A673 (cell line): ENCODE data around the gene EVI2B. TPM values are rescaled to one million over a fixed set of nuclear protein-coding genes. Genes with fewer than 3 reads are reported as not detected.

Experiments
- BruUV-seq: library from RNA; stranded (reverse); fragments of 400-500 nt; replicated peaks from 2 replicates; lab custom pipeline; 2021; lab: Mats Ljungman, UMichigan
- CTCF ChIA-PET: fragments of 300-600 bp; sonication (Branson Sonifier 250); formaldehyde crosslinking; loops from one replicate; lab custom pipeline; 2022; ENCODE audit warnings: antibody characterized with exemption; lab: Charles Lee
- POLR2A ChIA-PET: fragments of 300-600 bp; sonication (Branson Sonifier 250); formaldehyde crosslinking; loops from one replicate; lab custom pipeline; 2022; ENCODE audit warnings: antibody characterized with exemption; ENCODE audit not compliant: low non-redundant PET; lab: Charles Lee
- DNase-seq: peaks from one replicate; pipeline ENCODE4 v3.0.0-alpha.2; 2015; ENCODE audit warnings: low spot score
- H3K27ac ChIP-seq: fragments of 200-600 bp; sonication (generic); 2 replicates; pipeline ENCODE4 v1.5.1; 2016; ENCODE audit warnings: mixed run types, low read depth, mild to moderate bottlenecking, mixed read lengths, antibody characterized with exemption, low read length; ENCODE audit not compliant: poor library complexity, severe bottlenecking
- H3K27me3 ChIP-seq: fragments of 200-600 bp; sonication (generic); replicated peaks from 2 replicates; pipeline ENCODE4 v1.6.1; 2017; ENCODE audit warnings: mixed run types, low read depth, mild to moderate bottlenecking, mixed read lengths, antibody characterized with exemption, low read length; ENCODE audit not compliant: insufficient read depth, poor library complexity
- H3K36me3 ChIP-seq: fragments of 200-600 bp; sonication (generic); 2 replicates; pipeline ENCODE4 v1.6.1; 2016; ENCODE audit warnings: mixed run types, mild to moderate bottlenecking, mixed read lengths, antibody characterized with exemption, low read length; ENCODE audit not compliant: insufficient read depth, poor library complexity, severe bottlenecking
- H3K4me1 ChIP-seq: fragments of 200-600 bp; sonication (generic); 2 replicates; pipeline ENCODE4 v1.6.1; 2017; ENCODE audit warnings: mixed run types, mild to moderate bottlenecking, mixed read lengths, antibody characterized with exemption, low read length; ENCODE audit not compliant: insufficient read depth, poor library complexity, severe bottlenecking
- H3K4me3 ChIP-seq: fragments of 200-600 bp; sonication (generic); 2 replicates; pipeline ENCODE4 v1.5.1; 2016; ENCODE audit warnings: low read depth, mixed run types, mild to moderate bottlenecking, mixed read lengths, low read length; ENCODE audit not compliant: poor library complexity, severe bottlenecking
- H3K9me3 ChIP-seq: fragments of 200-600 bp; sonication (generic); 2 replicates; pipeline ENCODE4 v1.6.1; 2016; ENCODE audit warnings: mixed run types, low read depth, mild to moderate bottlenecking, mixed read lengths, antibody characterized with exemption, low read length; ENCODE audit not compliant: poor library complexity, severe bottlenecking
- EZH2 ChIP-seq: fragments of 200-600 bp; sonication (generic); IDR thresholded peaks from 2 replicates; pipeline ENCODE4 v1.6.1; 2017; ENCODE audit warnings: borderline replicate concordance, low read depth, mild to moderate bottlenecking, mixed read lengths, antibody characterized with exemption, low read length; ENCODE audit not compliant: poor library complexity, severe bottlenecking
- intact Hi-C: fragments of 100-400 bp; cut with micrococcal nuclease; formaldehyde crosslinking; loops from one replicate; pipeline ENCODE4 v1.10.0; 2022; ENCODE audit not compliant: unreplicated experiment
- total RNA-seq: library from RNA; stranded (reverse); gene quantifications from 2 replicates; pipeline ENCODE4 v1.2.3, GENCODE V29; 2021
- TF ChIP-seq, protein P1 (sequence below): fragments of 300-800, 200-600 bp; sonication (generic); conservative IDR thresholded peaks from 2 replicates; pipeline ENCODE4 v1.5.1; 2017; ENCODE audit warnings: low read depth, mild to moderate bottlenecking, antibody characterized with exemption, low read length, moderate library complexity, mixed read lengths

Gene EVI2B
- total RNA-seq, 1 experiment from 2014 or later = 0.92 TPM

DNA sequence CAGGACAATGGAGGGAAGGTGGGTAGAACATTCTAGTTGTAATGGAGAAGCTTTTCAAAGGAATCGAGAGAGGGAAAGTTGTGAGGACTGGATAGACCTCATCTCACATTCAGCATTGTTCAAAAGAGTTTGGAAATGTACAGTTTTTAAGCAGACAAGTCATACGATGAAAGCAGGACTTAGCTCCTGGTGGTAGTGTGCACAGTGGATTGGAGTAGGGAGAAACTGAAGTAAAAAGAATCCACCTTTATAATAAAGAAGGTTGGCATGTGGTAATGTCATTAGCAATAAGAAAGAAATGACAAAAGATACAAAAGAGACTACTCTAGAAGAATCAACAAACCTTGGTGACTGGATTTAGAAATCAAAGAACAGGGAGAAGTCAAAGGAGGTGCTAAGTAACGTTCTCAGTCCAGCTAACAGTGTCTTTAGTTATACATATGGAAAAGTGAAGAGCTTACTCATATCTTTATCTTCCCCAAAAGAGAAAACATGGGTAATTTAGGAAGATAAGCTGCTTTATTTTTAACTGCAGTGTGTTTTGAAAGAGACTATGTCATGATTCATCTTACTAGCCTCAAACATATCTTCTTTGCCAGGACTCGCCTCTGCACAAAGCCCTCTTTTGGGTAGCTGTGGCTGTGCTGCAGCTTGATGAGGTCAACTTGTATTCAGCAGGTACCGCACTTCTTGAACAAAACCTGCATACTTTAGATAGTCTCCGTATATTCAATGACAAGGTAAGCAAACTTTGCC is 26.2 kb upstream of the EVI2B start:
- BruUV-seq = no TSS peak
- no peak for TF ChIP-seq EZH2
- H3K36me3 ChIP-seq = no peaks in the 10 kb centered on the region
- DNase-seq = no peak
- ChIA-PET CTCF (no interaction called here), POLR2A (no interaction called here)
- no peaks in the 10 kb centered on the region for H3K9me3 ChIP-seq
- no peak overlapping the region for H3K27ac ChIP-seq
- no peaks in the 10 kb centered on the region for H3K4me1 ChIP-seq
- intact Hi-C loops = no loop called here
- H3K27me3 ChIP-seq = no peaks in the 10 kb centered on the region
- H3K4me3 ChIP-seq = no peak overlapping the region

DNA sequence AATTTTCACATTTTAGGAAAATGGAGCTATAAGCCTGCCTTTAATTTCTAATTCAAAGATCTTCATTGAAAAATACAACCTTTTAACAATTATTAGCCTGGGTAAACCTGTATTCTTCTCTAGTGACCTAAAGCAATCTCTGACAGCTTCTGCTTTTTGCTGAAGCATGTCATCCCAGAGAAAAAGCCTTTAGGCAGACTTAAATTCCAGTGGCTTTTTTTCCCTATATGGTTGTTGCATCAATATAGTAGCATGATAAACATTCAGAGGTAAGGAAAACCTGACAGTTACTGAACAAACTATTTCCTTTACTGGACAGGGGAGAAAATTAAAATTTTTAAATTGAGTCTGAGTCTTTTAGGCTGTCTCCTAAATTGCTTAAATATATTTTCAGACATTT is 15.4 kb upstream of the EVI2B start:
- ChIA-PET POLR2A (no interaction called here), CTCF (no interaction called here)
- H3K27ac ChIP-seq = no peak overlapping the region
- intact Hi-C loops = no loop called here
- H3K27me3 ChIP-seq = no peaks in the 10 kb centered on the region
- BruUV-seq = no TSS peak
- H3K36me3 ChIP-seq = no peaks in the 10 kb centered on the region
- no peaks in the 10 kb centered on the region for H3K9me3 ChIP-seq
- TF ChIP-seq EZH2 = no peak
- TF ChIP-seq, protein P1, sequence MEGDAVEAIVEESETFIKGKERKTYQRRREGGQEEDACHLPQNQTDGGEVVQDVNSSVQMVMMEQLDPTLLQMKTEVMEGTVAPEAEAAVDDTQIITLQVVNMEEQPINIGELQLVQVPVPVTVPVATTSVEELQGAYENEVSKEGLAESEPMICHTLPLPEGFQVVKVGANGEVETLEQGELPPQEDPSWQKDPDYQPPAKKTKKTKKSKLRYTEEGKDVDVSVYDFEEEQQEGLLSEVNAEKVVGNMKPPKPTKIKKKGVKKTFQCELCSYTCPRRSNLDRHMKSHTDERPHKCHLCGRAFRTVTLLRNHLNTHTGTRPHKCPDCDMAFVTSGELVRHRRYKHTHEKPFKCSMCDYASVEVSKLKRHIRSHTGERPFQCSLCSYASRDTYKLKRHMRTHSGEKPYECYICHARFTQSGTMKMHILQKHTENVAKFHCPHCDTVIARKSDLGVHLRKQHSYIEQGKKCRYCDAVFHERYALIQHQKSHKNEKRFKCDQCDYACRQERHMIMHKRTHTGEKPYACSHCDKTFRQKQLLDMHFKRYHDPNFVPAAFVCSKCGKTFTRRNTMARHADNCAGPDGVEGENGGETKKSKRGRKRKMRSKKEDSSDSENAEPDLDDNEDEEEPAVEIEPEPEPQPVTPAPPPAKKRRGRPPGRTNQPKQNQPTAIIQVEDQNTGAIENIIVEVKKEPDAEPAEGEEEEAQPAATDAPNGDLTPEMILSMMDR = no peak
- H3K4me3 ChIP-seq = no peak overlapping the region
- H3K4me1 ChIP-seq = no peaks in the 10 kb centered on the region
- no peak for DNase-seq

DNA sequence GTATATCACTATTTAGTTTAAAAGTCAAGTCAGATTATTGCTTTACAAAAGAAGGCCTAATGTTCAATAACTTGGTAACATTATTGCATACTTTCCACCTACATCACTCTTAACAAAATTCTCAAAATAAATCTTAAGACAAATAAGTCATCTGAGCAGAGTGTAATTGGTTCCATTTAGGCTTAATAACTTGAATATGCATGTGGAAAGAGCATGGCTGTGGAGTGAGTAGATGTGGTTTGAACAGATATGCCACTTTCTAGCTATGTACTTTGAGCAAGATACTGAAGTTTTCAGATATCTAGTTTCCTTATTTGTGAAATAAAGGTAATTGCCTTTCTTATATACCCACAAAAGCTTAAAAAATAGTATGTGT is 14.3 kb upstream of the EVI2B start:
- BruUV-seq = no TSS peak
- POLR2A ChIA-PET = no interaction called here

More for the DNA sequence above, 14.3 kb upstream of the EVI2B start:
- CTCF ChIA-PET = interaction anchor here (0.5 kb wide), 1 partner anchor 399 kb away, joined by 3 read pairs; no protein-coding TSS in a partner anchor
- no peak overlapping the region for H3K4me3 ChIP-seq
- no peaks in the 10 kb centered on the region for H3K27me3 ChIP-seq
- intact Hi-C loops = no loop called here
- no peaks in the 10 kb centered on the region for H3K9me3 ChIP-seq
- H3K27ac ChIP-seq = no peak overlapping the region
- no peak for TF ChIP-seq EZH2
- TF ChIP-seq, protein P1 = no peak
- H3K36me3 ChIP-seq = no peaks in the 10 kb centered on the region
- H3K4me1 ChIP-seq = no peaks in the 10 kb centered on the region
- no peak for DNase-seq
